ENCODE results near the gene SLC25A15.
"Not testable (repeated sequence)": the region's sequence is repeated elsewhere in the genome, so short reads cannot be mapped to it uniquely, and the experiment has no call there.

The SLC25A15 gene

DNA sequence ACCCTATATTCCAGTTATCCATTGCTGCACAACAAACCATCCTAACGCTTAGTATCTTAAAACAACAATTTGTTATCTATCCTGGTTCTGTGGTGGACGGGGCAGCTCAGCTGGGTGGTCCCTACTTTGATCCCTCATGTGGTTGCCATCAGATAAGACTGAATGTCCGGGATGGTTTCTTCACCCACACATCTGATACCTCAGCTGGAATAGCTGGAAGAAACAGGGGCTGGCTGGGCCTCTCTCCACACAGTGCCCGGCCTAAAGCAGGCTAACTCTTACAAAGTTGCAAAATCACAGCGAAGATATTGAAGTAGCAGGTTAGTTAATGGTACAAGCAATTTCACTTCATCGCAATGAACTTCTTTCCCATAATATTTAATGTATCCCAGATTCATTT lies 14.7 kb upstream of the SLC25A15 start:
- H2AFZ ChIP-seq (ENCODE audit: low read depth, low read length) = no peak overlapping the region
- H3K4me3 ChIP-seq (ENCODE audit: low read length) = no peak overlapping the region
- no peaks in the 10 kb centered on the region for H3K27me3 ChIP-seq (ENCODE audit: insufficient read depth, low read length)
- no peaks in the 10 kb centered on the region for H3K36me3 ChIP-seq (ENCODE audit: insufficient read depth, low read length)
- no peaks in the 10 kb centered on the region for H3K9me3 ChIP-seq (ENCODE audit: low read length)
- H3K4me1 ChIP-seq (ENCODE audit: insufficient read depth, low read length) = peaks cover 10% of the 10 kb centered on the region

DNA sequence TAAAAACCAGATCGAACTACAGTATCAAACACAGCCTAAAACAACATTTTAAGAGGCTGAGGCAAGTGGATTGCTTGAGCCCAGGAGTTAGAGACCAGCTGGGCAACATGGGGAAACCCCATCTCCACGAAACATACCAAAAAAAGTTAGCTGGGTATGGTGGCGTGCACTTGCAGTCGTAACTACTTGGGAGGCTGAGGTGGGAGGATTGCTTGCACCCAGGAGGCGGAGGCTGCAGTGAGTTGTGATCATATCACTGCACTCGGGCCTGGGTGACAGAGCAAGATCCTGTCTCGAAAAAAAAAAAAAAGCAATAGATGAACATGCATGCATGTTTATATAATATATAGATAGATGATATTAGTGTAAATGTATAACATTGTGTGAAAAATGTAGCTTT lies 13.2 kb upstream of the SLC25A15 start:
- Histone ChIP-seq H3K27me3 (ENCODE audit: insufficient read depth, low read length) (no peaks in the 10 kb centered on the region), H3K4me1 (ENCODE audit: insufficient read depth, low read length) (peaks cover 2% of the 10 kb centered on the region), H3K36me3 (ENCODE audit: insufficient read depth, low read length) (no peaks in the 10 kb centered on the region), H2AFZ (ENCODE audit: low read depth, low read length) (no peak overlapping the region), H3K4me3 (ENCODE audit: low read length) (no peak overlapping the region), H3K9me3 (ENCODE audit: low read length) (no peaks in the 10 kb centered on the region)

DNA sequence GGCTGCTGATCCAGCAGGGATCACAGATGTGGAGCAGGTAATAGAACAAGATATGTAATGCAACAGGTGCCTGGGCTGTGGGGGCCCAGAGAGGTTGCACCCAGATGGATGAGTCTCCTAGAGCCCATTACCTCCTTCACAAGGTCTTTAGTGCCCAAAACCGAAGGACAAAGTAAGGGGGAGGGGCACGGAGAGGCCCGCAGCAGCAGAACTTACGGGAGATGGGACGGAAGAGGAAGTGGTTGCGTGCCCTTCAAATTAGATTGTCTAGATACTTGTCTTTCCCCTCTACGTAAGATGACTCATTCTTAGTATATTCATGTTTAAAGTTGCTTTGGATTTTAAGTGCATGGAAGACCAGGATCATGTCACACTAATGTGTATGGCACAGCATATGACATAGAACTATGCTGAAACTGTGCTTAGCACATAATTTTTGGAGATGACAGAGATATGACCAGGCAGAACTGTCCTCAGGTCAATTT lies 12.7 kb upstream of the SLC25A15 start:
- Histone ChIP-seq H3K36me3 (ENCODE audit: insufficient read depth, low read length) (no peaks in the 10 kb centered on the region), H3K27me3 (ENCODE audit: insufficient read depth, low read length) (no peaks in the 10 kb centered on the region), H2AFZ (ENCODE audit: low read depth, low read length) (no peak overlapping the region), H3K4me1 (ENCODE audit: insufficient read depth, low read length) (peaks cover 2% of the 10 kb centered on the region), H3K4me3 (ENCODE audit: low read length) (no peak overlapping the region), H3K9me3 (ENCODE audit: low read length) (no peaks in the 10 kb centered on the region)

DNA sequence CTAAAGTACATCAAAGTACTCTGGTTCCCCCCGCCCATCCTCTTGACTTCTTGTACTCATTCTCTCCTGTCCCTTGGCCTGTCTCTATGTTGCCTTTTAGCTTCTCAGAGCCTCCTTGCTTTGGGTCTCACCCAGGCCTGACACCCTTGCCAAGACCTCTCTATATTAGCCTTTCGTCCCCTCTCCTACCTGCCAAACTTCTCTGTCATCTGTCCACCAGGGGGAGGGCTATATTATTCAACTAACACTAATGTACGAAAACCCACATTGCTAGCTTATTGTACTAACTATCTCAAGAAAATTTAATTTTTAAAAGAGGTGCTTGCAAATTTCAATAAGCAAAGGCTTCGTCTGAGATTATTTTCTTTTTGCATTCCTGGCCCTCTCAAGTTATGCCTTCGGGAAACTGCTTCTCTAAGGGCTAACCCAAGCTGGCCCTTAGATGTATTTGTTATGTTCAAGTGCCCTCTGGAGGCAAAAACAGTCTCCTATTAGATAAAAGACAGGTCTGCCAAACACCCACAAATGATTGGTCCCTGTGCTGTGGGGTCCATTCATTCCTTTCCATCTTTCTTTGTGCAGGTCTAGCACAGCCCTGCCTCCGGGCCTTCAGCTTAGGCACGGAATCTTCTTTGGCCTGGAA lies 12.1 kb upstream of the SLC25A15 start:
- Histone ChIP-seq H3K9me3 (ENCODE audit: low read length) (no peaks in the 10 kb centered on the region), H2AFZ (ENCODE audit: low read depth, low read length) (peak overlapping the region; percentile 29), H3K4me1 (ENCODE audit: insufficient read depth, low read length) (peaks cover 2% of the 10 kb centered on the region), H3K36me3 (ENCODE audit: insufficient read depth, low read length) (no peaks in the 10 kb centered on the region), H3K4me3 (ENCODE audit: low read length) (peak overlapping the region; percentile 39), H3K27me3 (ENCODE audit: insufficient read depth, low read length) (no peaks in the 10 kb centered on the region)

DNA sequence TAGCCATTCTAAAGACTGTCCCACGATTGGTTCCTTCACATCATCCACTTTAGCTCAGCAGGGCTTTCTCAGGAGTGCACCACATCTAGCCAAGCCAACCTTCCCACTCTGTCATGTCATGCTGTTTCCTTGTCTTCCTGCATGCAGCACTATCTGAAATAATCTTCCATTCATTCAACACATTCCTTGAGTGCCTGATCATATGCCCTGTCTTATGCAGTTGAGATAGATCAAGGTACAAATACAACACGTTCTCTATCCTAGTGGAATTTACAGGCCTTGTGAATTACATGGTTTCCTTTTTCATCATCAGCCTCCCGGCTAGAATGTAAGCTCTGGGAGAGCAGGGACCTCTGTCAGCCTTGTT lies 11.6 kb upstream of the SLC25A15 start:
- Histone ChIP-seq H3K27me3 (ENCODE audit: insufficient read depth, low read length) (no peaks in the 10 kb centered on the region), H3K9me3 (ENCODE audit: low read length) (no peaks in the 10 kb centered on the region), H3K4me3 (ENCODE audit: low read length) (peak overlapping the region; percentile 39), H2AFZ (ENCODE audit: low read depth, low read length) (no peak overlapping the region), H3K4me1 (ENCODE audit: insufficient read depth, low read length) (peaks cover 2% of the 10 kb centered on the region), H3K36me3 (ENCODE audit: insufficient read depth, low read length) (no peaks in the 10 kb centered on the region)

DNA sequence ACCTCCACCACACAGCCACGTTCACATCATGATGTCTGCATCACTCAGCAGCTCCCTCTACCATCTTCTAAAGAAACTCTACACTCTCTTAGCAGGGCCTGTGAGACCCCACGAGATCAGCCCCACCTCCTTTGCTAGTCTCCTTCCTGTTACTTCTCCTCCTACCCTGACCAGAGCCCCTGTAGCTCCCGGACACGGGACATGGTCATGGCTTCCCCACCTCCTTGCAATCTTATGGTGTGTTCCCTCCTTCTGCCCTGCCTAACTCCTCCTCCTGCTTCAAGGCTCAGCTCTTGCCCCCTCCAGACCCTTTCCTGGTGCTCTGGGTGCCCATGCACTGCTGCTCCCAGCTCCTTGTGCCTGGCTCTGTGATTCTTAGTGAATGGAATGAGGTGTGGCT lies 10.4 kb upstream of the SLC25A15 start:
- H3K36me3 ChIP-seq (ENCODE audit: insufficient read depth, low read length) = no peaks in the 10 kb centered on the region
- H3K4me1 ChIP-seq (ENCODE audit: insufficient read depth, low read length) = peaks cover 2% of the 10 kb centered on the region
- H3K4me3 ChIP-seq (ENCODE audit: low read length) = no peak overlapping the region
- H3K9me3 ChIP-seq (ENCODE audit: low read length) = no peaks in the 10 kb centered on the region
- H3K27me3 ChIP-seq (ENCODE audit: insufficient read depth, low read length) = no peaks in the 10 kb centered on the region
- no peak overlapping the region for H2AFZ ChIP-seq (ENCODE audit: low read depth, low read length)

DNA sequence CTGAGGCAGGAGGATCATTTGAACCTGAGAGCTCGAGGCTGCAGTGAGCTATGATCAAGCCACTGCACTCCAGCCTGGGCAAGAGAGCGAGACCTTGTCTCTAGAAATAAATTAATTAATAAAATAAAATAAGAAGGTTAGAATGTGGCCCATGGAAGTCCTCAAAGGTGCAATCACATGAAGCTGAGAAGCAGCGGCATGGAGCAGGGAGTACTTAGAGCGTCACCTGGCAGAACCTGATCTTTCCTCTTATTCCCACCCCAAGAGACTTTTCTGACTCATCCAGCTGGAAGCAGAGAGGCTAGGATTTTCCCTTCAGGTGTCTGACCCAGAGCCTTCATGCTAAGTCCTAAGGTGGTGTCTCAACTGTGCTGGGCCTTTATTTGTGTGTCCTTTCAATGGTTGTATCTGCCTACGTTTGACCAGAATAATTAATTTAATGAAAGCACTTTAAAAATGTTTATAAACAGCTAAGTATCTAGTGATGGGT lies 9.6 kb upstream of the SLC25A15 start:
- H3K27me3 ChIP-seq (ENCODE audit: insufficient read depth, low read length) = no peaks in the 10 kb centered on the region

DNA sequence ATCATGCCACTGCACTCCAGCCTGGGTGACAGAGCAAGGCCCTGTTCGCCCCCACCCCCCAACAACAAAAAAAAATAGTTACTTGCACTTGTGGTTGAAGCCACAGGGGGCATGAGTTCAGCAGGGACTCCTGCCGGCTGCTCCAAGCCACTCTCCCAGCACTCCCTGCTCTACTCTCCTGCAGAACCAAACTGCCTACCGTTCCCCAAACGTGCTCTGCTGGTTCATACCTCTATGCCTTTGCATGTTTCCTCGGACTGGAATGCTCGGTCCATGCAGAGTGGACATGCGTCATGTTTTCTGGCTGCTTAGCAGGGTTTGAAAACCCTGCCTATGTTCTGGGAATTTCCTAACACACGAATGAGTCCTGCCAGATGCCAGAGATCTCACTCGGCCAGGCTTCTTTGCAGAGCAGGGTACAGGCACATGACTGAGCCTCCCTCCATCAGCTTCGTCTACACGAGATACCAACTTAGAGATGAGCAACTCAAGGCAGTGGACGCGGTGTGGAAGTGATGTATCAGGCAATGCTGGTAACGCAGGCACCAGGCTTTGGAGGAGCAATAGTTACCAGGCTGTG lies 8.5 kb upstream of the SLC25A15 start:
- H3K27me3 ChIP-seq (ENCODE audit: insufficient read depth, low read length) = no peaks in the 10 kb centered on the region
- H3K4me3 ChIP-seq (ENCODE audit: low read length) = no peak overlapping the region
- H2AFZ ChIP-seq (ENCODE audit: low read depth, low read length) = no peak overlapping the region
- no peaks in the 10 kb centered on the region for H3K9me3 ChIP-seq (ENCODE audit: low read length)
- H3K4me1 ChIP-seq (ENCODE audit: insufficient read depth, low read length) = peaks cover 2% of the 10 kb centered on the region
- no peaks in the 10 kb centered on the region for H3K36me3 ChIP-seq (ENCODE audit: insufficient read depth, low read length)

More for the DNA sequence above, 9.6 kb upstream of the SLC25A15 start:
- H3K4me1 ChIP-seq (ENCODE audit: insufficient read depth, low read length) = peaks cover 2% of the 10 kb centered on the region
- H2AFZ ChIP-seq (ENCODE audit: low read depth, low read length) = no peak overlapping the region
- H3K36me3 ChIP-seq (ENCODE audit: insufficient read depth, low read length) = no peaks in the 10 kb centered on the region
- no peak overlapping the region for H3K4me3 ChIP-seq (ENCODE audit: low read length)
- H3K9me3 ChIP-seq (ENCODE audit: low read length) = no peaks in the 10 kb centered on the region

DNA sequence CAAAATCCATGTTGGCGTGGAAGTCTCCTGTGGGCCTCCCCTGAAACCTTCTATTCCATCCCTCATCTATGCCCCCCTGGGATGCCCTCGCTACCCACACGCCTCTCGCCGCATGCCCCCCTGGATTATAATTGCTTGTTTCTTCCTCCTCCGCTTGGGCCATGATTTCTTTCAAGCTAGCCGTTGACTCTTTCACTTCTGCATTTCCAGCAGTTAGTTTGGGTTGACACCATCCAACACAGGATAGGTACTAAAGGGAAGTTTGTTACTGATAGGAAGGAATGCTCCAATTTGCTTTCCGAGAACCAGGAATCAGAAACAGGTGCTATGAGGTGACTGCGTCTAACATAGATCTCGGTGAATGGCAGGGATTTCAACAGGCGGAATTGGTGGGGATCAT lies 7.7 kb upstream of the SLC25A15 start:
- Histone ChIP-seq H3K27me3 (ENCODE audit: insufficient read depth, low read length) (no peaks in the 10 kb centered on the region), H3K9me3 (ENCODE audit: low read length) (no peaks in the 10 kb centered on the region), H2AFZ (ENCODE audit: low read depth, low read length) (no peak overlapping the region), H3K4me1 (ENCODE audit: insufficient read depth, low read length) (peaks cover 2% of the 10 kb centered on the region), H3K4me3 (ENCODE audit: low read length) (no peak overlapping the region), H3K36me3 (ENCODE audit: insufficient read depth, low read length) (no peaks in the 10 kb centered on the region)

DNA sequence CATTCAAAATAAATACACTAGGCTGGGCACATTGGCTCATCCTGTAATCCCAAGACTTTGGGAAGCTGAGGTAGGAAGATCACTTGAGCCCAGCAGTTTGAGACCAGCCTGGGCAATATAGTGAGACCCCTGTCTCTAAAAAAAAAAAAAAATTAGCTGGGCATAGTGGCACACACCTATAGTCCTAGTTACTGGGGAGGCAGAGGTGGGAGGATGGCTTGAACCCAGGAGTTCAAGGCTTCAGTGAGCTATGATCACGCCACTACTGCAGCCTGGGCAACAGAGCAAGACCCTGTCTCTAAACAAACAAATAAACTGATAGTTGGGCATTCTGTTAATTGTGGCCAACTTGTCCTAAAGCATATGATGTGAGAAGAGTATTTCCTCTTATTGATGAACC lies 6.4 kb upstream of the SLC25A15 start:
- H3K4me3 ChIP-seq (ENCODE audit: low read length); H2AFZ ChIP-seq (ENCODE audit: low read depth, low read length); H3K36me3 ChIP-seq (ENCODE audit: insufficient read depth, low read length); H3K27me3 ChIP-seq (ENCODE audit: insufficient read depth, low read length); H3K9me3 ChIP-seq (ENCODE audit: low read length); H3K4me1 ChIP-seq (ENCODE audit: insufficient read depth, low read length): not testable (repeated sequence)

DNA sequence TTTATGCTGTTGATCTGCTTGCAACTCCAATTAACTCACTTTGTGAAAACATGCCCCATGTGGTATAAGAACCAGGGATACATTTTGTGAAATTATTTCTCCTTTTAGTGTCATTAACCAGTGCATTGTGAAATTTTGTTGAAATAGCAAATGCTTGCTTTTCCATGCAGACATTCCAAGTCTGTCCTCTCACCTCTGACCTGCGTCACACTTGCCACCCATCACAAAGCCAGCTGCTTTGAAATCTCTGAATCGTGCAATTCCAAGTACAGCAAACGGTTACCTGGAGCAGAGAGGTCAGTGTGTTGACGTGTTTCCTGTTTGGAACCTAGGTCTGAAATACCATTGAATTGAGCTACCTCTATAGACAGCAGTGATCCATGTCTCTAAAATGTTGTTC lies 4.9 kb upstream of the SLC25A15 start:
- Histone ChIP-seq H2AFZ (ENCODE audit: low read depth, low read length) (no peak overlapping the region), H3K4me3 (ENCODE audit: low read length) (no peak overlapping the region), H3K36me3 (ENCODE audit: insufficient read depth, low read length) (no peaks in the 10 kb centered on the region), H3K27me3 (ENCODE audit: insufficient read depth, low read length) (no peaks in the 10 kb centered on the region), H3K9me3 (ENCODE audit: low read length) (no peaks in the 10 kb centered on the region), H3K4me1 (ENCODE audit: insufficient read depth, low read length) (no peaks in the 10 kb centered on the region)

DNA sequence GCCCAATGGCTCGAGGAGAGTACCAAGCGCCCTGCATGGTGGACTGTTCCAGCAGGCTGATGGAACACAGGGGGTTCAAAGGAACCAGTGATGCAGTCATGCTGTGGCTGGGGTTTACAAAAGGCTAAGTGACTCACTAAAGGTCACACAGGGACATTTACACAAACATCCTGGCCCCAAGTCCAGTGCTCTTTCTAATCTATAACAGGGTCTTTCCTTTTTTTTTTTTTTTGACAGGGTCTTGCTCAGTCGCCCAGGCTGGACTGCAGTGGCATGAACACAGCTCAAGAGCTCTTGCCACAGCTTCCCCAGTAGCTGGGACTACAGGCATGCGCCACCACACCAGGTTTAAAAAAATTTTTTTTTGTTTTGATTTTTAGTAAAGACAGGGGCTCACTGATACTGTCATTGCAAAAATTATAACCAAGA lies 2.8 kb upstream of the SLC25A15 start:
- Histone ChIP-seq H3K27me3 (ENCODE audit: insufficient read depth, low read length) (no peaks in the 10 kb centered on the region), H2AFZ (ENCODE audit: low read depth, low read length) (no peak overlapping the region), H3K9me3 (ENCODE audit: low read length) (no peaks in the 10 kb centered on the region), H3K36me3 (ENCODE audit: insufficient read depth, low read length) (no peaks in the 10 kb centered on the region), H3K4me1 (ENCODE audit: insufficient read depth, low read length) (no peaks in the 10 kb centered on the region), H3K4me3 (ENCODE audit: low read length) (no peak overlapping the region)

DNA sequence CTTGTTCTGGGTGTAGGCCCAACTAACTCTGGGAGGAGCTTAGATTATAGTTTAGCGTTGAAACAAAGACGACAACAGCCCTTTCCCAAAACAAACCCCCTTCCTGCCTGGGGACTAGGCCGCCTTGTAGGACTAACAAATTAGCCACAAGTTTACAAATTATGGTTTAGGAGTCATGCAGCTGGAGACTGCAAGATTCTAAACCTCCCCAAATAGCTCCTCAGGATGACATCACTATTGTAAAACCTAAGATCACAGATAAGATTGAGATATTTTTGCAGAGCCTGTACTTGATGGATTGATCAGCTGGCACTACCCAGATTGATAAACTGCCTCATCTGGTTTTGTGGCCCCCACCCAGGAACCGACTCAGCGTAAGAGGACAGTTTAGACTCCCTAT lies 2.3 kb upstream of the SLC25A15 start:
- H3K4me3 ChIP-seq (ENCODE audit: low read length) = no peak overlapping the region
- no peaks in the 10 kb centered on the region for H3K4me1 ChIP-seq (ENCODE audit: insufficient read depth, low read length)
- no peak overlapping the region for H2AFZ ChIP-seq (ENCODE audit: low read depth, low read length)
- H3K9me3 ChIP-seq (ENCODE audit: low read length) = no peaks in the 10 kb centered on the region
- H3K36me3 ChIP-seq (ENCODE audit: insufficient read depth, low read length) = no peaks in the 10 kb centered on the region
- no peaks in the 10 kb centered on the region for H3K27me3 ChIP-seq (ENCODE audit: insufficient read depth, low read length)

Data from neuron (in vitro differentiated cells).